Vagina (tissue), 2 donors: ENCODE results near the gene RFX4. TPM values are rescaled to one million over a fixed set of nuclear protein-coding genes. Genes with fewer than 3 reads are reported as not detected.
A peak's percentile ranks its signal among the peaks of the same experiment; 100 is the strongest.

Experiments
- DNase-seq, 2 donors: peaks; one replicate each; pipeline ENCODE4 v3.0.0-alpha.2; 2017; ENCODE audit errors: extremely low spot score in 2 of 2
- H3K27ac ChIP-seq: fragments of 200-600 bp; sonication (generic); one replicate; pipeline ENCODE4 v1.5.1; 2019
- H3K27me3 ChIP-seq: fragments of 200-600 bp; sonication (generic); one replicate; pipeline ENCODE4 v1.5.1; 2019
- H3K36me3 ChIP-seq, 2 donors: fragments of 200-600 bp; sonication (generic); one replicate each; pipeline ENCODE4 v1.5.1; 2017 to 2019
- H3K4me1 ChIP-seq: fragments of 200-600 bp; sonication (generic); one replicate; pipeline ENCODE4 v1.5.1; 2019
- H3K4me3 ChIP-seq, 2 donors: fragments of 200-600 bp; sonication (generic); 1 replicate in 1 of 2; 2 replicates in 1 of 2; pipeline ENCODE4 v1.5.1; 2016 to 2019
- H3K9me3 ChIP-seq: fragments of 200-600 bp; sonication (generic); one replicate; pipeline ENCODE4 v1.5.1; 2019
- POLR2A ChIP-seq, 2 donors: fragments of 450-650 bp; IDR thresholded peaks; one replicate each; pipeline ENCODE4 v1.6.1; 2017; ENCODE audit warnings: antibody characterized with exemption in 2 of 2, mild to moderate bottlenecking in 2 of 2, moderate library complexity in 2 of 2
- POLR2AphosphoS5 ChIP-seq, 2 donors: sonication (generic); formaldehyde crosslinking; IDR thresholded peaks; one replicate each; pipeline ENCODE4 v1.9.0; 2017; ENCODE audit warnings: antibody characterized with exemption in 2 of 2, mild to moderate bottlenecking in 2 of 2, low read depth in 1 of 2; ENCODE audit not compliant: insufficient read depth in 1 of 2
- intact Hi-C: fragments of 100-400 bp; cut with DNase I; formaldehyde crosslinking; loops from one replicate; pipeline ENCODE4 v1.15.1; 2023
- total RNA-seq: library from RNA; depleted of rRNA; stranded (reverse); fragments of >200 nt; gene quantifications from one replicate; pipeline ENCODE4 v1.2.3, GENCODE V29; 2016
- TF ChIP-seq, protein P1 (sequence below), 3 experiments: fragments of 450-650 bp in 2 of 3; fragments of 200-600 bp in 1 of 3; sonication (generic) in 1 of 3; IDR thresholded peaks; one replicate each; pipeline ENCODE4 v1.5.1; 2017 to 2019; ENCODE audit warnings: antibody characterized with exemption in 3 of 3, mild to moderate bottlenecking in 2 of 3, moderate library complexity in 2 of 3

Gene RFX4
- total RNA-seq, 1 donor from 2014 or later = not detected

DNA sequence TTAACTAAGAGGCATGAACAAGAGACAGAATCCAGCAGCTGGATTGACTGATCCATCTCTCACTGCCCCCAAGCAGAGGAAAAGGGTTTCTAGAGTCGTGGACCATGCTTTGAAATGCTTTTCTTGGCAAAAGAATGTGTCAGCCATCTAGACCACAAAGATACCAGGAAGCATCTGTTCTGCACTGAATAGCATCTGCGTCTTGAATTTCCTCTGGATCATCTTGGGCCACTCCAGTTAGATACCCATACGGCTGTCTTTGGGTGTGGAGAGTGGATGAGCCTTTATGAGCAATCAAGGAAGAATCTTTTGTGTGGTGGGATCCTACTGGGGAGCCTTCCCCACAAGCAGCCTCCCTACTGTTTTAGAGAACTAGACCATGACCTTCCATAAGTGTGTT, 16.0 kb upstream of the RFX4 start:
- intact Hi-C loops = no loop called here

DNA sequence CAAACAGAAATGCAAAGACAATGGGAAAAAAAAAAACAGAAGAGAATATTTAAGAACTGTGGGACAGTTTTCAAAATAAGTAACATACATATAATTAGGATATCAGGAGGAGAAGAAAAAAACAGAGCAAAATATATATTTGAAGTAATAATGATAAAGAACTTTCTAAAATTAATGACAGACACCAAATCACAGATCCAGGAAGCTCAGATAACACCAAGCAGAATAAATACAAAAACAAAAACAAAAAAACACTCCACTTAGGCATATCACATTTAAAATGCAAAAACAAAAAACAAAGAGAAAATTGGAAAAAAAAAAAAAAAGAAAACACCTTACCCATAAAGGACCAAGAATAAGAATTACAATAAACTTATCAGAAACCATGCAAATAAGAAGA, 9.6 kb upstream of the RFX4 start:
- Histone ChIP-seq H3K36me3 (no peaks in the 10 kb centered on the region), H3K27me3 (no peaks in the 10 kb centered on the region), H3K4me3 (no peak overlapping the region), H3K9me3 (no peaks in the 10 kb centered on the region), H3K27ac (no peak overlapping the region), H3K4me1 (no peaks in the 10 kb centered on the region)
- intact Hi-C loops = no loop called here
- TF ChIP-seq, protein P1, sequence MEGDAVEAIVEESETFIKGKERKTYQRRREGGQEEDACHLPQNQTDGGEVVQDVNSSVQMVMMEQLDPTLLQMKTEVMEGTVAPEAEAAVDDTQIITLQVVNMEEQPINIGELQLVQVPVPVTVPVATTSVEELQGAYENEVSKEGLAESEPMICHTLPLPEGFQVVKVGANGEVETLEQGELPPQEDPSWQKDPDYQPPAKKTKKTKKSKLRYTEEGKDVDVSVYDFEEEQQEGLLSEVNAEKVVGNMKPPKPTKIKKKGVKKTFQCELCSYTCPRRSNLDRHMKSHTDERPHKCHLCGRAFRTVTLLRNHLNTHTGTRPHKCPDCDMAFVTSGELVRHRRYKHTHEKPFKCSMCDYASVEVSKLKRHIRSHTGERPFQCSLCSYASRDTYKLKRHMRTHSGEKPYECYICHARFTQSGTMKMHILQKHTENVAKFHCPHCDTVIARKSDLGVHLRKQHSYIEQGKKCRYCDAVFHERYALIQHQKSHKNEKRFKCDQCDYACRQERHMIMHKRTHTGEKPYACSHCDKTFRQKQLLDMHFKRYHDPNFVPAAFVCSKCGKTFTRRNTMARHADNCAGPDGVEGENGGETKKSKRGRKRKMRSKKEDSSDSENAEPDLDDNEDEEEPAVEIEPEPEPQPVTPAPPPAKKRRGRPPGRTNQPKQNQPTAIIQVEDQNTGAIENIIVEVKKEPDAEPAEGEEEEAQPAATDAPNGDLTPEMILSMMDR (IDR thresholded peaks at IDR 0.05) = no peak
- TF ChIP-seq POLR2AphosphoS5 (IDR thresholded peaks at IDR 0.05; ENCODE audit: insufficient read depth in 1 of 2, low read depth in 1 of 2) (no peak), POLR2A (IDR thresholded peaks at IDR 0.05) (no peak)
- DNase-seq = no peak

More for the DNA sequence above, 16.0 kb upstream of the RFX4 start:
- Histone ChIP-seq H3K27ac (no peak overlapping the region), H3K4me3 (no peak overlapping the region), H3K4me1 (no peaks in the 10 kb centered on the region), H3K27me3 (no peaks in the 10 kb centered on the region), H3K36me3 (no peaks in the 10 kb centered on the region), H3K9me3 (no peaks in the 10 kb centered on the region)
- no peak for DNase-seq
- TF ChIP-seq, protein P1 (IDR thresholded peaks at IDR 0.05) = no peak
- TF ChIP-seq POLR2AphosphoS5 (IDR thresholded peaks at IDR 0.05; ENCODE audit: insufficient read depth in 1 of 2, low read depth in 1 of 2) = no peak

DNA sequence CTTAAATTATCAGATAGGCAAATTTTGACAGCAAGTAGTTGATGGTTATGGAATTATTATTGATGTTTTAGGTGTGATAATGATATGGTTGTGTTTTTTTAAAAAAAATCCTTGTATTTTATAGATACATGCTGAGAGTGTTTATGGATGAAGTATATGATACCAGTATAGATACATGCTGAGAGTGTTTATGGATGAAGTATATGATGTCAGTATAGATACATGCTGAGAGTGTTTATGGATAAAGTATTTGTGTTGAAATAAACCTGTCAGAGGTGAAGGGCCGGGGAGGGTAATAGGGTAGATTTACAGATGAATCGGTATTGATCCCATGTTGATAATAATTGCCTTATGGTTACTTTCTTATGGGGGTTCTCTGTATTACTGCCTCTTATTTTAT, 6.0 kb upstream of the RFX4 start:
- Histone ChIP-seq H3K36me3 (no peaks in the 10 kb centered on the region), H3K27me3 (peaks cover 10% of the 10 kb centered on the region), H3K27ac (no peak overlapping the region), H3K9me3 (no peaks in the 10 kb centered on the region), H3K4me3 (no peak overlapping the region), H3K4me1 (peaks cover 12% of the 10 kb centered on the region)
- intact Hi-C loops = loop anchor here (5.0 kb wide), 1 partner anchor 1355 kb away; no protein-coding TSS in a partner anchor
- DNase-seq = no peak
- TF ChIP-seq POLR2A (IDR thresholded peaks at IDR 0.05) = no peak
- no peak for TF ChIP-seq POLR2AphosphoS5 (IDR thresholded peaks at IDR 0.05; ENCODE audit: insufficient read depth in 1 of 2, low read depth in 1 of 2)
- TF ChIP-seq, protein P1 (IDR thresholded peaks at IDR 0.05) = no peak

DNA sequence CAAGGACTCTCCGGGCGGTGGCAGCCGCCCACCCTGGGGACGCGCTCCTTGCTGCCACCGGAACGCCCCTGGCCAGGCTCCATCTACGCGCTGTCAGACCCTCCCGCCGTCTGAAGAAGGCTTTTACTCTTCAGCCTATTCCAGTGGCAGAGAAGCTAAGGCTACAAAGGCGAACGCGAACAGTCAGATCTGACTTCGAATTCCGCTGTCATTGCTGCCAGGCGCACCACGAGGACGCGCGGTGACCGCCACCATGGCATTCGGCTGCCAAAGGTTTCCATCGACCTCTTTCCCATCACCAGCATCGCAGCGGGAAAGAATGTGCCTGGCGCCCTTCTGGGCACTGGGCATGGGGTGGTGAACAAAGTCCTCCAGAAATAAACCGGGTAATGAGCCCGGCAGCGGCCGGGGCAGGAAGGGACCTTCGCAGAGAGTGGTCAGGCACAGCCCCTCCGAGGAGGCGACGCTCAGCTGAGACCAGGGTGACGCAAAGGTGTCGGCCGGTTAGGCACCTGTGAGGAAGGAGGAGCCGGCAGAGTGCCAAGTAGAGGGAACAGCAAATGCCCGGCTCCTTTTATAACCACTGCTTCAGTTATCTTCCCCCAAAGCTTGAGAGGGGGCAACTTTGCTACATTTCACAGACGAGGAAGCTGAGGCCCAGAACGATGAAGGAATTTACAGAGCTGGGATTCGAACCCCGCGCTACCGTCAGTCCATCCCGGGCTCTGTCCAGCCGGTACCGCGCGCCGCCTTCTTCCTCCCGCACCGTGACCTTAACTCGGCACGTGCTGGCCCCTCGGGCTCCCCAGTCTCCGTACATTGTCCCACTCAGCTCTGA, 1.9 kb upstream of the RFX4 start:
- H3K27me3 ChIP-seq = peaks cover 17% of the 10 kb centered on the region
- no peak for DNase-seq
- H3K9me3 ChIP-seq = no peaks in the 10 kb centered on the region
- no peaks in the 10 kb centered on the region for H3K36me3 ChIP-seq
- no peak overlapping the region for H3K27ac ChIP-seq
- peak overlapping the region in 1 of 2 donors; percentile 28 for H3K4me3 ChIP-seq
- peaks cover 49% of the 10 kb centered on the region for H3K4me1 ChIP-seq
- TF ChIP-seq, protein P1 (IDR thresholded peaks at IDR 0.05) = no peak
- TF ChIP-seq POLR2A (IDR thresholded peaks at IDR 0.05) = no peak
- TF ChIP-seq POLR2AphosphoS5 (IDR thresholded peaks at IDR 0.05; ENCODE audit: insufficient read depth in 1 of 2, low read depth in 1 of 2) = no peak
- intact Hi-C loops = no loop called here
